A549 (cell line): Measurements from ENCODE around the gene MLLT10. TPM values are rescaled to one million over a fixed set of nuclear protein-coding genes. Genes with fewer than 3 reads are reported as not detected.

Experiments
- ATAC-seq, 2 experiments: fragments of 200-7000 bp in 1 of 2; fragments of >200 bp in 1 of 2; cut with Nextera tagmentation in 1 of 2; cut with Tn5 transposase in 1 of 2; 3 replicates each; pipeline versions ENCODE4 v1.8.0 to v1.9.1; 2018 to 2020; ENCODE audit warnings: mild to moderate bottlenecking in 1 of 2, moderate library complexity in 1 of 2
- CTCF ChIA-PET: fragments of 300-600 bp; sonication (Branson Sonifier 250); formaldehyde crosslinking; extraction: SDS; loops from one replicate; lab custom pipeline; 2021; ENCODE audit warnings: antibody characterized with exemption, inconsistent platforms; lab: Yijun Ruan, JAX
- POLR2A ChIA-PET: fragments of 350-600 bp; formaldehyde crosslinking; extraction: SDS; loops from one replicate; lab custom pipeline; 2021; ENCODE audit warnings: antibody characterized with exemption, inconsistent platforms; lab: Yijun Ruan, JAX
- DNase-seq, 2 experiments: peaks; one replicate each; pipeline versions ENCODE4 v3.0.0 to v3.0.0-alpha.2; 2011 to 2016; ENCODE audit warnings: low read depth in 1 of 2, low spot score in 1 of 2
- FAIRE-seq: peaks from 2 replicates; lab custom pipeline; 2011; peaks lifted over from hg19 to GRCh38; lab: Jason Lieb, UNC
- H3K27ac ChIP-seq, 2 experiments: fragments of >200 bp; sonication (Bioruptor Twin); formaldehyde crosslinking; 3 replicates each; pipeline ENCODE4 v1.5.1; 2016 to 2017
- H3K4me1 ChIP-seq: fragments of >200 bp; sonication (Bioruptor Twin); formaldehyde crosslinking; 3 replicates; pipeline ENCODE4 v1.6.1; 2016
- H3K4me2 ChIP-seq: fragments of >200 bp; sonication (Bioruptor Twin); formaldehyde crosslinking; 3 replicates; pipeline ENCODE4 v1.6.1; 2016
- H3K4me3 ChIP-seq: fragments of >200 bp; sonication (Bioruptor Twin); formaldehyde crosslinking; 3 replicates; pipeline ENCODE4 v1.5.1; 2016
- H3K9me3 ChIP-seq: fragments of >200 bp; sonication (Bioruptor Twin); formaldehyde crosslinking; 3 replicates; pipeline ENCODE4 v1.6.1; 2016
- CBX2 ChIP-seq: fragments of 200-600 bp; sonication (generic); IDR thresholded peaks from 2 replicates; pipeline ENCODE4 v1.6.1; 2016; ENCODE audit warnings: low read depth, mild to moderate bottlenecking, borderline replicate concordance
- CBX8 ChIP-seq: fragments of 200-600 bp; sonication (generic); IDR thresholded peaks from 2 replicates; pipeline ENCODE4 v1.6.1; 2016
- CEBPB ChIP-seq, 2 experiments: fragments of >200 bp in 1 of 2; sonication (Bioruptor Twin) in 1 of 2; formaldehyde crosslinking in 1 of 2; IDR thresholded peaks; 2 replicates each; pipeline ENCODE4 v1.6.1; 2012 to 2016
- CHD2 ChIP-seq: fragments of 150-350 bp; IDR thresholded peaks from 2 replicates; pipeline ENCODE4 v1.6.1; 2014; ENCODE audit warnings: low read length; ENCODE audit not compliant: partially characterized antibody
- CHD4 ChIP-seq: fragments of 200-600 bp; sonication (generic); IDR thresholded peaks from 2 replicates; pipeline ENCODE4 v1.6.1; 2016; ENCODE audit warnings: antibody characterized with exemption, mild to moderate bottlenecking, borderline replicate concordance
- EHF ChIP-seq: fragments of 250-450 bp; sonication (Bioruptor Pico); IDR thresholded peaks from 2 replicates; pipeline ENCODE4 v1.5.0; 2020; ENCODE audit warnings: mild to moderate bottlenecking
- EP300 ChIP-seq, 2 experiments: fragments of >200 bp; sonication (Bioruptor Twin); formaldehyde crosslinking; IDR thresholded peaks; 2 replicates in 1 of 2; 3 replicates in 1 of 2; pipeline ENCODE4 v1.6.1; 2016 to 2017
- FOSB ChIP-seq: fragments of 250-450 bp; sonication (Bioruptor Pico); IDR thresholded peaks from 2 replicates; pipeline ENCODE4 v1.5.0; 2020; ENCODE audit warnings: mild to moderate bottlenecking, moderate library complexity
- FOXS1 ChIP-seq: fragments of 250-450 bp; sonication (Bioruptor Pico); IDR thresholded peaks from 2 replicates; pipeline ENCODE4 v1.5.0; 2020; ENCODE audit warnings: mild to moderate bottlenecking, moderate library complexity
- HDAC2 ChIP-seq: fragments of 200-600 bp; sonication (generic); IDR thresholded peaks from 2 replicates; pipeline ENCODE4 v1.6.1; 2016
- HEYL ChIP-seq: fragments of 250-450 bp; sonication (Bioruptor Pico); IDR thresholded peaks from 2 replicates; pipeline ENCODE4 v1.8.0; 2021; ENCODE audit warnings: mild to moderate bottlenecking, moderate library complexity
- HOXA7 ChIP-seq: fragments of 250-450 bp; sonication (Bioruptor Pico); IDR thresholded peaks from 2 replicates; pipeline ENCODE4 v1.5.0; 2020; ENCODE audit warnings: mild to moderate bottlenecking, moderate library complexity
- HOXB13 ChIP-seq: fragments of 250-450 bp; sonication (Bioruptor Pico); IDR thresholded peaks from 2 replicates; pipeline ENCODE4 v1.5.0; 2020; ENCODE audit warnings: low read depth, mild to moderate bottlenecking, moderate library complexity
- JUN ChIP-seq, 2 experiments: fragments of >200 bp; sonication (Bioruptor Twin); formaldehyde crosslinking; IDR thresholded peaks; 2 replicates in 1 of 2; 3 replicates in 1 of 2; pipeline ENCODE4 v1.6.1; 2016 to 2017
- JUNB ChIP-seq: fragments of >200 bp; sonication (Bioruptor Twin); formaldehyde crosslinking; IDR thresholded peaks from 2 replicates; pipeline ENCODE4 v1.6.1; 2016
- KDM1A ChIP-seq: fragments of 200-600 bp; sonication (generic); IDR thresholded peaks from 2 replicates; pipeline ENCODE4 v1.6.1; 2016; ENCODE audit warnings: low read depth, mild to moderate bottlenecking
- MAFK ChIP-seq: fragments of 450-650 bp; IDR thresholded peaks from 2 replicates; pipeline ENCODE4 v1.6.1; 2014; ENCODE audit not compliant: partially characterized antibody
- MYC ChIP-seq: IDR thresholded peaks from 2 replicates; pipeline ENCODE4 v1.6.1; 2012; ENCODE audit warnings: mild to moderate bottlenecking, inconsistent platforms, low read length, improper control_type of control experiment, borderline replicate concordance
- NFE2L2 ChIP-seq: fragments of 150-350 bp; conservative IDR thresholded peaks from 2 replicates; pipeline ENCODE4 v1.6.1; 2014; ENCODE audit warnings: low read length
- NPAS2 ChIP-seq: fragments of 250-450 bp; sonication (Bioruptor Pico); IDR thresholded peaks from 2 replicates; pipeline ENCODE4 v1.8.0; 2022; ENCODE audit warnings: mild to moderate bottlenecking, moderate library complexity, borderline replicate concordance
- NR3C1 ChIP-seq: fragments of >200 bp; sonication (Bioruptor Twin); formaldehyde crosslinking; IDR thresholded peaks from 3 replicates; pipeline ENCODE4 v1.6.1; 2017
- PHF8 ChIP-seq: fragments of 200-600 bp; sonication (generic); IDR thresholded peaks from 2 replicates; pipeline ENCODE4 v1.6.1; 2016; ENCODE audit warnings: low read depth, mild to moderate bottlenecking, antibody characterized with exemption, moderate library complexity, borderline replicate concordance
- POLR2A ChIP-seq: IDR thresholded peaks from 2 replicates; pipeline ENCODE4 v1.6.1; 2012; ENCODE audit warnings: mild to moderate bottlenecking, low read length
- POLR2AphosphoS2 ChIP-seq: conservative IDR thresholded peaks from 2 replicates; pipeline ENCODE4 v1.6.1; 2012; ENCODE audit warnings: low read length, improper control_type of control experiment, inconsistent platforms
- RARB ChIP-seq: fragments of 250-450 bp; sonication (Bioruptor Pico); IDR thresholded peaks from 2 replicates; pipeline ENCODE4 v1.8.0; 2021; ENCODE audit warnings: mild to moderate bottlenecking, moderate library complexity
- SMC3 ChIP-seq: fragments of >200 bp; sonication (Bioruptor Twin); formaldehyde crosslinking; IDR thresholded peaks from 3 replicates; pipeline ENCODE4 v1.6.1; 2018; ENCODE audit warnings: inconsistent platforms
- SREBF2 ChIP-seq: fragments of 450-650 bp; IDR thresholded peaks from 2 replicates; pipeline ENCODE4 v1.6.1; 2014; ENCODE audit warnings: mild to moderate bottlenecking, moderate library complexity
- TFCP2L1 ChIP-seq: fragments of 250-450 bp; sonication (Bioruptor Pico); IDR thresholded peaks from 2 replicates; pipeline ENCODE4 v1.5.0; 2021; ENCODE audit warnings: mild to moderate bottlenecking
- TP53 ChIP-seq: fragments of 250-450 bp; sonication (Bioruptor Pico); IDR thresholded peaks from 2 replicates; pipeline ENCODE4 v1.5.0; 2021; ENCODE audit warnings: mild to moderate bottlenecking, moderate library complexity
- ZC3H11A ChIP-seq: fragments of 450-650 bp; IDR thresholded peaks from 2 replicates; pipeline ENCODE4 v1.6.1; 2014; ENCODE audit warnings: antibody characterized with exemption, mild to moderate bottlenecking
- ZFP36 ChIP-seq: fragments of 450-650 bp; IDR thresholded peaks from 2 replicates; pipeline ENCODE4 v1.6.1; 2014; ENCODE audit warnings: borderline replicate concordance; ENCODE audit not compliant: partially characterized antibody
- WGBS: methylation state at CpG from one replicate; pipeline ENCODE4 v1.1.6; 2017; ENCODE audit errors: missing lambda C conversion rate; 5-methylcytosine and 5-hydroxymethylcytosine counted together
- polyA plus RNA-seq, 4 experiments: library from polyadenylated mRNA; depleted of rRNA in 3 of 4; stranded (reverse); fragments of >200 nt; fragmentation: RNase III in 1 of 4; extraction: RNeasy Plus Mini Kit Qiagen cat#74134 plus additional on column Dnase treatment in 1 of 4; gene quantifications; 2 replicates in 3 of 4; 3 replicates in 1 of 4; pipeline ENCODE4 v1.2.3, GENCODE V29; 2011 to 2017
- TF ChIP-seq, protein P1 (sequence below): fragments of 450-650 bp; IDR thresholded peaks from 2 replicates; pipeline ENCODE4 v1.6.1; 2014; ENCODE audit warnings: antibody characterized with exemption
- TF ChIP-seq, protein P2 (sequence below): fragments of 150-350 bp; IDR thresholded peaks from 2 replicates; pipeline ENCODE4 v1.6.1; 2014; ENCODE audit warnings: low read depth, mild to moderate bottlenecking, low read length
- TF ChIP-seq, protein P3 (sequence below): IDR thresholded peaks from 2 replicates; pipeline ENCODE4 v1.6.1; 2012
- TF ChIP-seq, protein P4 (sequence below): fragments of 250-450 bp; sonication (Bioruptor Pico); IDR thresholded peaks from 2 replicates; pipeline ENCODE4 v1.5.0; 2021; ENCODE audit warnings: mild to moderate bottlenecking, moderate library complexity, borderline replicate concordance
- TF ChIP-seq, protein P5 (sequence below): IDR thresholded peaks from 2 replicates; pipeline ENCODE4 v1.6.1; 2012; ENCODE audit warnings: low read depth, borderline replicate concordance

MLLT10 gene
- polyA plus RNA-seq, 2 of the 4 experiments (the other 2 are of a cell fraction) = 41.7 to 54.1 TPM

DNA sequence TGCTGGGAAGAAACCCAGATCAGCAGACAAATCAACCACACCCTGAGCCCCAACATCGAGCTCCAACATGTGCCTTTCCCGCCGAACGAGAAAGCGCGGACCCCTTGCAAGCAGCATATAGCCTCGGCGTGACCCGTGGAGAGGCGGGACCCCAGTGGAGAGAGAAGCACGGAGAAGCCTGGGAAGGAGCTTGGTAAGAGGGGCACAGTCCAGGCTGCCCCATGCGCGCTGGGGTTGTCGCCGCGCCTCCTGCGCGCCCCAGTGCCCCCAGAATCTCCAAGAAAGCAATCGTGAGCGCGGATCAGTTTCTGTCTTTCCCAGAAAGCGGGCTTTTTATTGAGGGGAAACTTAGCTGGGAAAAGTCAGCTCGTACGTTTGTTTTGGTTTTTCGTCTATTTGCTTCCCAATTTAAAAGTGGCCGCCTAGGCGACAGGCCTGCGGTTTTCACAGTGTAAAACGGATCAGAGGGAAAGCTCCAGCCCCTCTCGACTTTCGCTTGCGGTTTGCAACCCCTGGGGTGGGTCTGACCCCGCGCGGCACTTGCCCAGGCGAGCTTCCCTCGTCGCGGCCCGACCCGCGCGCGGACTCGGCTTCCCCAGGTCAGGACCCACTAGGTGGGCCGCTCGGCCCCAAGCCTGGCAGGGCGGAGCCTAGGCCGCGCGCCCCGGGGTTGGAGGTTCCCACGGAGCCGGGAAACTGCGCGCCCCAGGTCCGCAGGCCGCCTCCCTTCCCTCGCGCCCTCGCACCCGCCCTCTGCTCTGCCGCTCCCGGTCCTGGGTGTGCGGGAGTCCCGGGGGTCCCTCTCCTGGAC lies 39.6 kb upstream of the MLLT10 start:
- H3K27ac ChIP-seq = peak overlapping the region; percentile 93 to 99
- DNase-seq (peak in 1 of 2 experiments; percentile 66), ATAC-seq (peak; percentile 4 to 48; a peak in 3 of 6 replicates), FAIRE-seq (no peak)
- H3K9me3 ChIP-seq = no peaks in the 10 kb centered on the region
- POLR2A ChIA-PET = interaction anchor here (0.6 to 5.2 kb wide), 8 partner anchors 24 to 397 kb away, joined by 3 to 27 read pairs (median 3); no protein-coding TSS in a partner anchor
- peaks cover 50% of the 10 kb centered on the region for H3K4me1 ChIP-seq
- peak overlapping the region; percentile 77 for H3K4me3 ChIP-seq
- CTCF ChIA-PET = interaction anchor here (0.7 to 9.4 kb wide), 24 partner anchors 9 to 644 kb away, joined by 3 to 97 read pairs (median 4); partner anchors contain the start of gene MLLT10
- H3K4me2 ChIP-seq = peak overlapping the region; percentile 93
- 44% methylated on average over 47 of the region's 66 CpGs for WGBS
- TF ChIP-seq, protein P1, sequence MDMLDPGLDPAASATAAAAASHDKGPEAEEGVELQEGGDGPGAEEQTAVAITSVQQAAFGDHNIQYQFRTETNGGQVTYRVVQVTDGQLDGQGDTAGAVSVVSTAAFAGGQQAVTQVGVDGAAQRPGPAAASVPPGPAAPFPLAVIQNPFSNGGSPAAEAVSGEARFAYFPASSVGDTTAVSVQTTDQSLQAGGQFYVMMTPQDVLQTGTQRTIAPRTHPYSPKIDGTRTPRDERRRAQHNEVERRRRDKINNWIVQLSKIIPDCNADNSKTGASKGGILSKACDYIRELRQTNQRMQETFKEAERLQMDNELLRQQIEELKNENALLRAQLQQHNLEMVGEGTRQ = no peak
- TF ChIP-seq, protein P2, sequence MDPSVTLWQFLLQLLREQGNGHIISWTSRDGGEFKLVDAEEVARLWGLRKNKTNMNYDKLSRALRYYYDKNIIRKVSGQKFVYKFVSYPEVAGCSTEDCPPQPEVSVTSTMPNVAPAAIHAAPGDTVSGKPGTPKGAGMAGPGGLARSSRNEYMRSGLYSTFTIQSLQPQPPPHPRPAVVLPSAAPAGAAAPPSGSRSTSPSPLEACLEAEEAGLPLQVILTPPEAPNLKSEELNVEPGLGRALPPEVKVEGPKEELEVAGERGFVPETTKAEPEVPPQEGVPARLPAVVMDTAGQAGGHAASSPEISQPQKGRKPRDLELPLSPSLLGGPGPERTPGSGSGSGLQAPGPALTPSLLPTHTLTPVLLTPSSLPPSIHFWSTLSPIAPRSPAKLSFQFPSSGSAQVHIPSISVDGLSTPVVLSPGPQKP = no peak
- peak; percentile 49 for TF ChIP-seq POLR2A
- TF ChIP-seq EHF = no peak
- no peak for TF ChIP-seq RARB
- TF ChIP-seq CHD2 = no peak
- TF ChIP-seq CEBPB (IDR thresholded peaks at IDR 0.05) = no peak
- TF ChIP-seq, protein P3, sequence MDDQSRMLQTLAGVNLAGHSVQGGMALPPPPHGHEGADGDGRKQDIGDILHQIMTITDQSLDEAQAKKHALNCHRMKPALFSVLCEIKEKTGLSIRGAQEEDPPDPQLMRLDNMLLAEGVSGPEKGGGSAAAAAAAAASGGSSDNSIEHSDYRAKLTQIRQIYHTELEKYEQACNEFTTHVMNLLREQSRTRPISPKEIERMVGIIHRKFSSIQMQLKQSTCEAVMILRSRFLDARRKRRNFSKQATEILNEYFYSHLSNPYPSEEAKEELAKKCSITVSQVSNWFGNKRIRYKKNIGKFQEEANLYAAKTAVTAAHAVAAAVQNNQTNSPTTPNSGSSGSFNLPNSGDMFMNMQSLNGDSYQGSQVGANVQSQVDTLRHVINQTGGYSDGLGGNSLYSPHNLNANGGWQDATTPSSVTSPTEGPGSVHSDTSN = no peak
- no peak for TF ChIP-seq HEYL (CRISPR knock-in tag)
- TF ChIP-seq, protein P4, sequence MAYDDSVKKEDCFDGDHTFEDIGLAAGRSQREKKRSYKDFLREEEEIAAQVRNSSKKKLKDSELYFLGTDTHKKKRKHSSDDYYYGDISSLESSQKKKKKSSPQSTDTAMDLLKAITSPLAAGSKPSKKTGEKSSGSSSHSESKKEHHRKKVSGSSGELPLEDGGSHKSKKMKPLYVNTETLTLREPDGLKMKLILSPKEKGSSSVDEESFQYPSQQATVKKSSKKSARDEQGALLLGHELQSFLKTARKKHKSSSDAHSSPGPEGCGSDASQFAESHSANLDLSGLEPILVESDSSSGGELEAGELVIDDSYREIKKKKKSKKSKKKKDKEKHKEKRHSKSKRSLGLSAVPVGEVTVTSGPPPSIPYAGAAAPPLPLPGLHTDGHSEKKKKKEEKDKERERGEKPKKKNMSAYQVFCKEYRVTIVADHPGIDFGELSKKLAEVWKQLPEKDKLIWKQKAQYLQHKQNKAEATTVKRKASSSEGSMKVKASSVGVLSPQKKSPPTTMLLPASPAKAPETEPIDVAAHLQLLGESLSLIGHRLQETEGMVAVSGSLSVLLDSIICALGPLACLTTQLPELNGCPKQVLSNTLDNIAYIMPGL = 0 out of 2 replicates have a peak, but pooled peaks have one; percentile 12
- TF ChIP-seq JUN (IDR thresholded peaks at IDR 0.05) = peak in 1 of 2 experiments; percentile 62; a peak in 2 of 5 replicates
- no peak for TF ChIP-seq HOXA7
- TF ChIP-seq MAFK = no peak
- TF ChIP-seq ZC3H11A = no peak
- TF ChIP-seq ZFP36 = no peak
- no peak for TF ChIP-seq NR3C1
- no peak for TF ChIP-seq MYC
- TF ChIP-seq CHD4 = no peak
- no peak for TF ChIP-seq EP300 (IDR thresholded peaks at IDR 0.05)
- TF ChIP-seq, protein P5, sequence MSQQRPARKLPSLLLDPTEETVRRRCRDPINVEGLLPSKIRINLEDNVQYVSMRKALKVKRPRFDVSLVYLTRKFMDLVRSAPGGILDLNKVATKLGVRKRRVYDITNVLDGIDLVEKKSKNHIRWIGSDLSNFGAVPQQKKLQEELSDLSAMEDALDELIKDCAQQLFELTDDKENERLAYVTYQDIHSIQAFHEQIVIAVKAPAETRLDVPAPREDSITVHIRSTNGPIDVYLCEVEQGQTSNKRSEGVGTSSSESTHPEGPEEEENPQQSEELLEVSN = peak; percentile 63
- no peak for TF ChIP-seq NFE2L2
- TF ChIP-seq NPAS2 (CRISPR knock-in tag) = no peak
- no peak for TF ChIP-seq HOXB13 (CRISPR knock-in tag)
- no peak for TF ChIP-seq KDM1A
- TF ChIP-seq FOXS1 (CRISPR knock-in tag) = no peak
- no peak for TF ChIP-seq TP53
- no peak for TF ChIP-seq HDAC2
- TF ChIP-seq JUNB = no peak
- no peak for TF ChIP-seq SREBF2
- TF ChIP-seq PHF8 = 0 out of 2 replicates have a peak, but pooled peaks have one; percentile 38
- no peak for TF ChIP-seq CBX2
- peak; percentile 61 for TF ChIP-seq SMC3
- TF ChIP-seq CBX8 = no peak
- no peak for TF ChIP-seq FOSB (CRISPR knock-in tag)
- TF ChIP-seq POLR2AphosphoS2 = no peak
- no peak for TF ChIP-seq TFCP2L1 (CRISPR knock-in tag)
